HepG2 (cell line): ENCODE measurements around the gene MRPL42. TPM values are rescaled to one million over a fixed set of nuclear protein-coding genes. Genes with fewer than 3 reads are reported as not detected.

Experiments used
- NFE2 ChIP-seq: sonication (generic); formaldehyde crosslinking; IDR thresholded peaks from 2 replicates; pipeline ENCODE4 v1.4.0; 2020; ENCODE audit warnings: missing genetic modification reagents
- NFKBIZ ChIP-seq: IDR thresholded peaks from 2 replicates; pipeline ENCODE4 v1.6.1; 2018; ENCODE audit warnings: missing genetic modification reagents, missing compliant biosample characterization
- PAX8 ChIP-seq: sonication (generic); formaldehyde crosslinking; IDR thresholded peaks from 2 replicates; pipeline ENCODE4 v1.8.0; 2022; ENCODE audit warnings: mild to moderate bottlenecking, missing genetic modification reagents, borderline replicate concordance
- SIN3B ChIP-seq: fragments of 150-350 bp; IDR thresholded peaks from 2 replicates; pipeline ENCODE4 v1.6.1; 2014; ENCODE audit warnings: low read length
- ZMYM2 ChIP-seq: sonication (generic); formaldehyde crosslinking; IDR thresholded peaks from 2 replicates; pipeline ENCODE4 v1.8.0; 2022; ENCODE audit warnings: mild to moderate bottlenecking, missing genetic modification reagents
- ZNF296 ChIP-seq: sonication (generic); formaldehyde crosslinking; conservative IDR thresholded peaks from 2 replicates; pipeline ENCODE4 v1.5.0; 2020; ENCODE audit warnings: mild to moderate bottlenecking, missing genetic modification reagents
- ZNF605 ChIP-seq: sonication (generic); formaldehyde crosslinking; IDR thresholded peaks from 2 replicates; pipeline ENCODE4 v1.8.0; 2022; ENCODE audit warnings: mild to moderate bottlenecking, missing genetic modification reagents
- ZNF792 ChIP-seq: IDR thresholded peaks from 2 replicates; pipeline ENCODE4 v1.6.1; 2016
- polyA plus RNA-seq, 8 experiments: library from polyadenylated mRNA; depleted of rRNA in 3 of 8; stranded (reverse) in 7 of 8; unstranded in 1 of 8; fragments of >200 nt; fragmentation: Illumina TruSeq in 4 of 8; extraction: Trizol in 4 of 8; gene quantifications; 2 replicates each; pipeline versions ENCODE4 v1.2.1 to v1.2.3, GENCODE V29; 2011 to 2016; ENCODE audit warnings: low read depth in 4 of 8, missing spikeins in 1 of 8, mixed read lengths in 1 of 8; ENCODE audit not compliant: insufficient read depth in 1 of 8
- total RNA-seq, 5 experiments: library from RNA; depleted of rRNA; stranded (reverse); fragments of >200 nt; fragmentation: Illumina TruSeq; extraction: Trizol; gene quantifications; 2 replicates each; pipeline ENCODE4 v1.2.3, GENCODE V29; 2016; ENCODE audit warnings: low read depth in 1 of 5
- TF ChIP-seq, protein P1 (sequence below): sonication (generic); formaldehyde crosslinking; IDR thresholded peaks from 2 replicates; pipeline ENCODE4 v1.4.0; 2020; ENCODE audit warnings: mild to moderate bottlenecking, missing genetic modification reagents
- TF ChIP-seq, protein P2 (sequence below): sonication (generic); formaldehyde crosslinking; conservative IDR thresholded peaks from 2 replicates; pipeline ENCODE4 v1.4.0; 2020; ENCODE audit warnings: mild to moderate bottlenecking, missing genetic modification reagents, moderate library complexity
- TF ChIP-seq, protein P3 (sequence below): sonication (generic); formaldehyde crosslinking; IDR thresholded peaks from 2 replicates; pipeline ENCODE4 v1.8.0; 2022; ENCODE audit warnings: missing genetic modification reagents, mild to moderate bottlenecking, moderate library complexity, borderline replicate concordance
- TF ChIP-seq, protein P4 (sequence below): sonication (generic); formaldehyde crosslinking; IDR thresholded peaks from 2 replicates; pipeline ENCODE4 v1.8.1; 2023; ENCODE audit warnings: mild to moderate bottlenecking, missing genetic modification reagents
- TF ChIP-seq, protein P5 (sequence below): conservative IDR thresholded peaks from 2 replicates; pipeline ENCODE4 v1.6.1; 2018; ENCODE audit warnings: missing genetic modification reagents
- TF ChIP-seq, protein P6 (sequence below): IDR thresholded peaks from 2 replicates; pipeline ENCODE4 v1.6.1; 2016; ENCODE audit warnings: missing biosample characterization, missing genetic modification reagents, low read depth
- TF ChIP-seq, protein P7 (sequence below): sonication (generic); formaldehyde crosslinking; IDR thresholded peaks from 2 replicates; pipeline ENCODE4 v1.8.0; 2022; ENCODE audit warnings: mild to moderate bottlenecking, missing genetic modification reagents, borderline replicate concordance

The MRPL42 gene
- total and polyA plus RNA-seq, 2 of the 13 experiments (the other 11 are each of a cell fraction or from before 2014, with no cell fraction given): 93.3 to 148 TPM

DNA sequence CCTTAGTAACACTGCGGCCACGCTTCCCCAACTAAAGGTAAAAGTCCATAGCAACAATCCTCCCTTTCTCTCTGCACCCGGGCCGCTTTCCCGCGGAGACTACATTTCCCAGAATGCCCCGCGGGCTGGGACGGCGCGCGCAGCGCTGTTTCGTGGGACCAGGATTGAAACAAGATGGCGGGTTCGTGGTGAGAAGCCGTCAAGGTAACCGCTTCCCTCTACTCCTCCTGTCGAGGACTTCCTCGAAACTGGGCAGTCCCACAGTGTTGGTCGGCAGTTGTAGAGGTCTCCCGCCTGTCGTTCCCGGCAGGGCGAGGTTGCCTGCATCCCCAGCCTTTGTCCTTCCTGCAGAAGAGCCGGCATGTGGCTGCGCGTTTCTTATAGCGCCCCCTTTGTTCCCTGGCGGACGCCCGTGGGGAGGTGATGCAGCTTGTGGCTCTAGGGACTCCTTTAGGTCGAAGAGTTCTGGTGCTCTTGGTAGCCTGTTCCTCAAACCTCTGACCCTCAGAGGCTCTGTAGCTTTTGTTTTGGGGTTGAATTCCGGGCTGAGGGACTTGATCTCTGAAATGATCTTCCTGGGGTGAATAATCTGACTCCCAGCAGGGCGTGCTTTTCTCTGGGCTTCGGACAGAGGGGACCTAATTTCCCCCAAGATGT, at the start of gene MRPL42 (continued):
- TF ChIP-seq, protein P1, sequence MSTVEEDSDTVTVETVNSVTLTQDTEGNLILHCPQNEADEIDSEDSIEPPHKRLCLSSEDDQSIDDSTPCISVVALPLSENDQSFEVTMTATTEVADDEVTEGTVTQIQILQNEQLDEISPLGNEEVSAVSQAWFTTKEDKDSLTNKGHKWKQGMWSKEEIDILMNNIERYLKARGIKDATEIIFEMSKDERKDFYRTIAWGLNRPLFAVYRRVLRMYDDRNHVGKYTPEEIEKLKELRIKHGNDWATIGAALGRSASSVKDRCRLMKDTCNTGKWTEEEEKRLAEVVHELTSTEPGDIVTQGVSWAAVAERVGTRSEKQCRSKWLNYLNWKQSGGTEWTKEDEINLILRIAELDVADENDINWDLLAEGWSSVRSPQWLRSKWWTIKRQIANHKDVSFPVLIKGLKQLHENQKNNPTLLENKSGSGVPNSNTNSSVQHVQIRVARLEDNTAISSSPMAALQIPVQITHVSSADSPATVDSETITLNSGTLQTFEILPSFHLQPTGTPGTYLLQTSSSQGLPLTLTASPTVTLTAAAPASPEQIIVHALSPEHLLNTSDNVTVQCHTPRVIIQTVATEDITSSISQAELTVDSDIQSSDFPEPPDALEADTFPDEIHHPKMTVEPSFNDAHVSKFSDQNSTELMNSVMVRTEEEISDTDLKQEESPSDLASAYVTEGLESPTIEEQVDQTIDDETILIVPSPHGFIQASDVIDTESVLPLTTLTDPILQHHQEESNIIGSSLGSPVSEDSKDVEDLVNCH (CRISPR knock-in tag): peak; percentile 97; the same call in 1 of the 2 replicates
- TF ChIP-seq, protein P2, sequence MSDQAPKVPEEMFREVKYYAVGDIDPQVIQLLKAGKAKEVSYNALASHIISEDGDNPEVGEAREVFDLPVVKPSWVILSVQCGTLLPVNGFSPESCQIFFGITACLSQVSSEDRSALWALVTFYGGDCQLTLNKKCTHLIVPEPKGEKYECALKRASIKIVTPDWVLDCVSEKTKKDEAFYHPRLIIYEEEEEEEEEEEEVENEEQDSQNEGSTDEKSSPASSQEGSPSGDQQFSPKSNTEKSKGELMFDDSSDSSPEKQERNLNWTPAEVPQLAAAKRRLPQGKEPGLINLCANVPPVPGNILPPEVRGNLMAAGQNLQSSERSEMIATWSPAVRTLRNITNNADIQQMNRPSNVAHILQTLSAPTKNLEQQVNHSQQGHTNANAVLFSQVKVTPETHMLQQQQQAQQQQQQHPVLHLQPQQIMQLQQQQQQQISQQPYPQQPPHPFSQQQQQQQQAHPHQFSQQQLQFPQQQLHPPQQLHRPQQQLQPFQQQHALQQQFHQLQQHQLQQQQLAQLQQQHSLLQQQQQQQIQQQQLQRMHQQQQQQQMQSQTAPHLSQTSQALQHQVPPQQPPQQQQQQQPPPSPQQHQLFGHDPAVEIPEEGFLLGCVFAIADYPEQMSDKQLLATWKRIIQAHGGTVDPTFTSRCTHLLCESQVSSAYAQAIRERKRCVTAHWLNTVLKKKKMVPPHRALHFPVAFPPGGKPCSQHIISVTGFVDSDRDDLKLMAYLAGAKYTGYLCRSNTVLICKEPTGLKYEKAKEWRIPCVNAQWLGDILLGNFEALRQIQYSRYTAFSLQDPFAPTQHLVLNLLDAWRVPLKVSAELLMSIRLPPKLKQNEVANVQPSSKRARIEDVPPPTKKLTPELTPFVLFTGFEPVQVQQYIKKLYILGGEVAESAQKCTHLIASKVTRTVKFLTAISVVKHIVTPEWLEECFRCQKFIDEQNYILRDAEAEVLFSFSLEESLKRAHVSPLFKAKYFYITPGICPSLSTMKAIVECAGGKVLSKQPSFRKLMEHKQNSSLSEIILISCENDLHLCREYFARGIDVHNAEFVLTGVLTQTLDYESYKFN (CRISPR knock-in tag): peak; percentile 25; the same call in 1 of the 2 replicates
- TF ChIP-seq NFKBIZ (CRISPR knock-in tag) (no peak), ZNF605 (CRISPR knock-in tag) (0 out of 2 replicates have a peak, but pooled peaks have one; percentile 33), NFE2 (no peak), ZNF792 (CRISPR knock-in tag) (0 out of 2 replicates have a peak, but pooled peaks have one; percentile 68), PAX8 (CRISPR knock-in tag) (no peak), ZNF296 (CRISPR knock-in tag) (no peak), SIN3B (no peak), ZMYM2 (0 out of 2 replicates have a peak, but pooled peaks have one; percentile 61)
- TF ChIP-seq, protein P3, sequence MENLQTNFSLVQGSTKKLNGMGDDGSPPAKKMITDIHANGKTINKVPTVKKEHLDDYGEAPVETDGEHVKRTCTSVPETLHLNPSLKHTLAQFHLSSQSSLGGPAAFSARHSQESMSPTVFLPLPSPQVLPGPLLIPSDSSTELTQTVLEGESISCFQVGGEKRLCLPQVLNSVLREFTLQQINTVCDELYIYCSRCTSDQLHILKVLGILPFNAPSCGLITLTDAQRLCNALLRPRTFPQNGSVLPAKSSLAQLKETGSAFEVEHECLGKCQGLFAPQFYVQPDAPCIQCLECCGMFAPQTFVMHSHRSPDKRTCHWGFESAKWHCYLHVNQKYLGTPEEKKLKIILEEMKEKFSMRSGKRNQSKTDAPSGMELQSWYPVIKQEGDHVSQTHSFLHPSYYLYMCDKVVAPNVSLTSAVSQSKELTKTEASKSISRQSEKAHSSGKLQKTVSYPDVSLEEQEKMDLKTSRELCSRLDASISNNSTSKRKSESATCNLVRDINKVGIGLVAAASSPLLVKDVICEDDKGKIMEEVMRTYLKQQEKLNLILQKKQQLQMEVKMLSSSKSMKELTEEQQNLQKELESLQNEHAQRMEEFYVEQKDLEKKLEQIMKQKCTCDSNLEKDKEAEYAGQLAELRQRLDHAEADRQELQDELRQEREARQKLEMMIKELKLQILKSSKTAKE (CRISPR knock-in tag): no peak
- TF ChIP-seq, protein P4, sequence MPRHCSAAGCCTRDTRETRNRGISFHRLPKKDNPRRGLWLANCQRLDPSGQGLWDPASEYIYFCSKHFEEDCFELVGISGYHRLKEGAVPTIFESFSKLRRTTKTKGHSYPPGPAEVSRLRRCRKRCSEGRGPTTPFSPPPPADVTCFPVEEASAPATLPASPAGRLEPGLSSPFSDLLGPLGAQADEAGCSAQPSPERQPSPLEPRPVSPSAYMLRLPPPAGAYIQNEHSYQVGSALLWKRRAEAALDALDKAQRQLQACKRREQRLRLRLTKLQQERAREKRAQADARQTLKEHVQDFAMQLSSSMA (CRISPR knock-in tag): no peak
- TF ChIP-seq, protein P5, sequence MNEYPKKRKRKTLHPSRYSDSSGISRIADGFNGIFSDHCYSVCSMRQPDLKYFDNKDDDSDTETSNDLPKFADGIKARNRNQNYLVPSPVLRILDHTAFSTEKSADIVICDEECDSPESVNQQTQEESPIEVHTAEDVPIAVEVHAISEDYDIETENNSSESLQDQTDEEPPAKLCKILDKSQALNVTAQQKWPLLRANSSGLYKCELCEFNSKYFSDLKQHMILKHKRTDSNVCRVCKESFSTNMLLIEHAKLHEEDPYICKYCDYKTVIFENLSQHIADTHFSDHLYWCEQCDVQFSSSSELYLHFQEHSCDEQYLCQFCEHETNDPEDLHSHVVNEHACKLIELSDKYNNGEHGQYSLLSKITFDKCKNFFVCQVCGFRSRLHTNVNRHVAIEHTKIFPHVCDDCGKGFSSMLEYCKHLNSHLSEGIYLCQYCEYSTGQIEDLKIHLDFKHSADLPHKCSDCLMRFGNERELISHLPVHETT (CRISPR knock-in tag): no peak
- TF ChIP-seq, protein P6, sequence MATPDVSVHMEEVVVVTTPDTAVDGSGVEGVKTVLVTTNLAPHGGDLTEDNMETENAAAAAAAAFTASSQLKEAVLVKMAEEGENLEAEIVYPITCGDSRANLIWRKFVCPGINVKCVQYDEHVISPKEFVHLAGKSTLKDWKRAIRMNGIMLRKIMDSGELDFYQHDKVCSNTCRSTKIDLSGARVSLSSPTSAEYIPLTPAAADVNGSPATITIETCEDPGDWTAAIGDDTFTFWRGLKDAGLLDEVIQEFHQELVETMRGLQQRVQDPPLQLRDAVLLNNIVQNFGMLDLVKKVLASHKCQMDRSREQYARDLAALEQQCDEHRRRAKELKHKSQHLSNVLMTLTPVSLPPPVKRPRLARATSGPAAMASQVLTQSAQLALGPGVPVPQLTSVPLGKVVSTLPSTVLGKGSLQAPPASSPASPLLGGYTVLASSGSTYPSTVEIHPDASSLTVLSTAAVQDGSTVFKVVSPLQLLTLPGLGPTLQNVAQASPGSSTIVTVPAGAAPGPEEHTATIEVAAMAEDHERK (CRISPR knock-in tag): peak; percentile 66
- TF ChIP-seq, protein P7, sequence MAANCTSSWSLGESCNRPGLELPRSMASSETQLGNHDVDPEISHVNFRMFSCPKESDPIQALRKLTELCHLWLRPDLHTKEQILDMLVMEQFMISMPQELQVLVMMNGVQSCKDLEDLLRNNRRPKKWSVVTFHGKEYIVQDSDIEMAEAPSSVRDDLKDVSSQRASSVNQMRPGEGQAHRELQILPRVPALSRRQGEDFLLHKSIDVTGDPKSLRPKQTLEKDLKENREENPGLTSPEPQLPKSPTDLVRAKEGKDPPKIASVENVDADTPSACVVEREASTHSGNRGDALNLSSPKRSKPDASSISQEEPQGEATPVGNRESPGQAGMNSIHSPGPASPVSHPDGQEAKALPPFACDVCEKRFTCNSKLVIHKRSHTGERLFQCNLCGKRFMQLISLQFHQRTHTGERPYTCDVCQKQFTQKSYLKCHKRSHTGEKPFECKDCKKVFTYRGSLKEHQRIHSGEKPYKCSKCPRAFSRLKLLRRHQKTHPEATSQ: no peak
